ENCODE data around the gene DNPH1. TPM values are rescaled to one million over a fixed set of nuclear protein-coding genes. Genes with fewer than 3 reads are reported as not detected.

DNPH1 gene
- total RNA-seq, 1 donor, result 32.9 TPM

GRCh38 chr6:43189776-43190304 is 39.4 kb downstream of the DNPH1 start:
- Histone ChIP-seq H3K36me3 (ENCODE audit: insufficient read depth, low read length) (peaks cover 58% of the 10 kb centered on the region), H3K27ac (ENCODE audit: low read depth, low read length) (no peak overlapping the region), H3K4me3 (ENCODE audit: insufficient read depth, low read length) (no peak overlapping the region), H3K4me1 (ENCODE audit: insufficient read depth, low read length) (no peaks in the 10 kb centered on the region), H3K9me3 (ENCODE audit: low read depth, low read length) (no peaks in the 10 kb centered on the region), H4K20me1 (ENCODE audit: insufficient read depth, low read length) (no peaks in the 10 kb centered on the region), H3K79me2 (ENCODE audit: insufficient read depth, low read length) (peaks cover 5% of the 10 kb centered on the region), H3K27me3 (ENCODE audit: insufficient read depth, low read length) (no peaks in the 10 kb centered on the region), H3K4me2 (ENCODE audit: insufficient read depth, low read length) (no peak overlapping the region), H2AFZ (ENCODE audit: low read length) (no peak overlapping the region)
- no peak for TF ChIP-seq CTCF (IDR thresholded peaks at IDR 0.05; ENCODE audit: extremely low read depth, low read depth, low read length)
- peak; percentile 26 for DNase-seq (ENCODE audit: insufficient read length, low spot score, missing footprints)

- no peaks in the 10 kb centered on the region for H3K27me3 ChIP-seq (ENCODE audit: insufficient read depth, low read length)
- peaks cover 12% of the 10 kb centered on the region for H3K79me2 ChIP-seq (ENCODE audit: insufficient read depth, low read length)
- H3K9me3 ChIP-seq (ENCODE audit: low read depth, low read length), result no peaks in the 10 kb centered on the region
- no peaks in the 10 kb centered on the region for H3K4me1 ChIP-seq (ENCODE audit: insufficient read depth, low read length)
- H4K20me1 ChIP-seq (ENCODE audit: insufficient read depth, low read length), result no peaks in the 10 kb centered on the region
- H3K36me3 ChIP-seq (ENCODE audit: insufficient read depth, low read length), result peaks cover 60% of the 10 kb centered on the region
- no peak overlapping the region for H2AFZ ChIP-seq (ENCODE audit: low read length)
- H3K27ac ChIP-seq (ENCODE audit: low read depth, low read length), result no peak overlapping the region
- no peak overlapping the region for H3K4me3 ChIP-seq (ENCODE audit: insufficient read depth, low read length)
- TF ChIP-seq CTCF (IDR thresholded peaks at IDR 0.05; ENCODE audit: extremely low read depth, low read depth, low read length), result no peak
- no peak for DNase-seq (ENCODE audit: insufficient read length, low spot score, missing footprints)
- no peak overlapping the region for H3K4me2 ChIP-seq (ENCODE audit: insufficient read depth, low read length)
These were observed 40.9 kb downstream of the DNPH1 start for GRCh38 chr6:43188426-43188825.

GRCh38 chr6:43187821-43188220 is 41.5 kb downstream of the DNPH1 start:
- no peak overlapping the region for H2AFZ ChIP-seq (ENCODE audit: low read length)
- H3K4me2 ChIP-seq (ENCODE audit: insufficient read depth, low read length), result no peak overlapping the region
- no peak for DNase-seq (ENCODE audit: insufficient read length, low spot score, missing footprints)
- no peaks in the 10 kb centered on the region for H3K27me3 ChIP-seq (ENCODE audit: insufficient read depth, low read length)
- no peak overlapping the region for H3K4me3 ChIP-seq (ENCODE audit: insufficient read depth, low read length)
- H3K9me3 ChIP-seq (ENCODE audit: low read depth, low read length), result no peaks in the 10 kb centered on the region
- H3K4me1 ChIP-seq (ENCODE audit: insufficient read depth, low read length), result peaks cover 6% of the 10 kb centered on the region
- H4K20me1 ChIP-seq (ENCODE audit: insufficient read depth, low read length), result no peaks in the 10 kb centered on the region
- no peak overlapping the region for H3K27ac ChIP-seq (ENCODE audit: low read depth, low read length)
- TF ChIP-seq CTCF (IDR thresholded peaks at IDR 0.05; ENCODE audit: extremely low read depth, low read depth, low read length), result no peak
- H3K36me3 ChIP-seq (ENCODE audit: insufficient read depth, low read length), result peaks cover 60% of the 10 kb centered on the region
- peaks cover 17% of the 10 kb centered on the region for H3K79me2 ChIP-seq (ENCODE audit: insufficient read depth, low read length)

GRCh38 chr6:43186706-43187105 is 42.6 kb downstream of the DNPH1 start:
- Histone ChIP-seq H3K4me1 (ENCODE audit: insufficient read depth, low read length) (peaks cover 12% of the 10 kb centered on the region), H3K4me3 (ENCODE audit: insufficient read depth, low read length) (no peak overlapping the region), H3K36me3 (ENCODE audit: insufficient read depth, low read length) (peaks cover 55% of the 10 kb centered on the region), H3K9me3 (ENCODE audit: low read depth, low read length) (no peaks in the 10 kb centered on the region), H4K20me1 (ENCODE audit: insufficient read depth, low read length) (no peaks in the 10 kb centered on the region), H2AFZ (ENCODE audit: low read length) (no peak overlapping the region), H3K27ac (ENCODE audit: low read depth, low read length) (no peak overlapping the region), H3K4me2 (ENCODE audit: insufficient read depth, low read length) (no peak overlapping the region), H3K27me3 (ENCODE audit: insufficient read depth, low read length) (no peaks in the 10 kb centered on the region), H3K79me2 (ENCODE audit: insufficient read depth, low read length) (peaks cover 25% of the 10 kb centered on the region)
- DNase-seq (ENCODE audit: insufficient read length, low spot score, missing footprints), result no peak
- no peak for TF ChIP-seq CTCF (IDR thresholded peaks at IDR 0.05; ENCODE audit: extremely low read depth, low read depth, low read length)
